Stimulated activated CD4-positive, alpha-beta T cell treated with anti-CD3 and anti-CD28 coated beads, Interleukin-12 subunit alpha, Interleukin-12 subunit beta, amount 100 ng/mL, for 24 hours (primary cell): Measurements from ENCODE around the gene DTD1.

Experiments used
- DNase-seq, 2 experiments: peaks; one replicate each; pipeline ENCODE4 v3.0.0-alpha.2; 2020; ENCODE audit warnings: low read depth in 2 of 2

Gene DTD1

GRCh38 chr20:18794428-18794787 is 206.6 kb downstream of the DTD1 start:
- no peak for DNase-seq

GRCh38 chr20:18795366-18795765 is 207.5 kb downstream of the DTD1 start:
- DNase-seq, result no peak

GRCh38 chr20:18796282-18796833 is 208.5 kb downstream of the DTD1 start:
- DNase-seq, result no peak

- DNase-seq, result no peak
Measured at GRCh38 chr20:18801516-18801915, 213.7 kb downstream of the DTD1 start.

- DNase-seq, result no peak
Measured at GRCh38 chr20:18802012-18802634, 214.3 kb downstream of the DTD1 start.

- DNase-seq, result no peak
Measured at GRCh38 chr20:18805881-18806280, 218.0 kb downstream of the DTD1 start.

- no peak for DNase-seq
Measured at GRCh38 chr20:18808712-18809111, 220.9 kb downstream of the DTD1 start.

GRCh38 chr20:18811186-18811585 is 223.3 kb downstream of the DTD1 start:
- DNase-seq, result no peak

- no peak for DNase-seq
Measured at GRCh38 chr20:18811904-18812303, 224.1 kb downstream of the DTD1 start.

GRCh38 chr20:18813483-18813882 is 225.6 kb downstream of the DTD1 start, which contains the start of gene SCP2D1:
TSS of gene SCP2D1 (plus strand) at chr20:18813783. CDS start at chr20:18813816, 33 bp downstream.
- DNase-seq, result no peak

- DNase-seq, result no peak
Measured at GRCh38 chr20:18815194-18815942, 227.5 kb downstream of the DTD1 start.
